Measurements from ENCODE around the gene JPH3.

The JPH3 gene

GRCh38 chr16:87681981-87682570 lies 79.8 kb downstream of the JPH3 start:
- DNase-seq (ENCODE audit: low spot score) = no peak

DNA sequence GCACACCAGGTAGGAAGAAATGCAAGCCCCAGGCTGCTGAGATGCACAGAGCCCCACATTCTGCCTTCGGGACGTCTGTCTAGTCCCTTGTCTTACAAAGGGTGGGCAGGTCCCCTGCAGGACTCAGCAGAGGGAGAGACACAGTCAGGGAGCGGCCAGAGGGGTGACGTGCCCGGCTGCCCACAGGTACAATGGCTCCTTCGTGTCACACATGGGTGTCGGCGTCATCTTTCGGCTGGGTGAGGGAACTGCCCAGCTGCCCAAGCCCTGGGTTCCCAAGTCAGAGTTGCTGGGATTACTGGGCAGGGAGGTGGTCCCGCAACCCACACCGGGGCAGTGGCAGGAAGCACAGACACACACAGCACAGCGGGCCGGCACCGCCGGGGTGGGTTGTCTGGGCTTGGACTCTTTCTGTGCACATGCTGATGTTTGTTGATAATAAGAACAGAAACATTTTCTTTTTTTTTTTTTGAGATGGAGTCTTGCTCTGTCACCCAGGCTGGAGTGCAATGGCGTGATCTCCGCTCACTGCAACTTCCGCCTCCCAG lies 80.6 kb downstream of the JPH3 start:
- DNase-seq (ENCODE audit: low spot score) = no peak

GRCh38 chr16:87684106-87684677 lies 81.9 kb downstream of the JPH3 start:
- no peak for DNase-seq (ENCODE audit: low spot score)

DNA sequence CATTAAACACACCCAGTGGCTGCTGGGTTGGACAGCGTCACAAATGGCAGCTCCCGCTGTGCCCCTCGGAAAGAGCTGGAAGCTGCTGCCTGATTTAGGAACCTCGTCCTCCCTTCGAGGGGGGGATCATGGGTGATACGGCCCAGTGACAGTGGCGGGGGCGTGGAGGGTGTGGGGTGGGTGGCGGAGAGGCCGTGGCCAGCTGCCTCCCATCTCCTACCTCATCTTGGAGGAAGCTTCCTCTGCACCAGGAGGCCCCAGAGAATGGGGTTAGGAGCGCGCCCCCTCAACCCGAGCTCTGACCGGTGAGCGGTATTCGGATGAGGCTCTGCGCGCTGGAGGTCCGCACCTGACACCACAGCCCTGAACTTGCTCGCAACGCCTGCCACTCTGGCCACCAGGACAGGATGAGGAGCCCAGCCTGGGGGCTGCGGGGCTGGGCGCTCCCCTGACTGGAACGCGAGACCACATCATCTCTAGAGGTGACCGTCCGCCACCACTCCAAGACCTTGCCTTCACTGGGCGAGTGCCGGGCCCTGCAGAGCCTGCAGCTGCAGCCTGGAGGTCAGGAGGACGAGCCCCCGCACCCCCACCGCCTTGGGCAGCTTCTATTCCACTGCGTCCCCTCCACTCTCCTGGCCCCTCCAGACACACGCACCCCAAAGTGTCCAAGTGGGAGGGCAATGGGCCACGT lies 82.5 kb downstream of the JPH3 start:
- DNase-seq (ENCODE audit: low spot score) = no peak

DNA sequence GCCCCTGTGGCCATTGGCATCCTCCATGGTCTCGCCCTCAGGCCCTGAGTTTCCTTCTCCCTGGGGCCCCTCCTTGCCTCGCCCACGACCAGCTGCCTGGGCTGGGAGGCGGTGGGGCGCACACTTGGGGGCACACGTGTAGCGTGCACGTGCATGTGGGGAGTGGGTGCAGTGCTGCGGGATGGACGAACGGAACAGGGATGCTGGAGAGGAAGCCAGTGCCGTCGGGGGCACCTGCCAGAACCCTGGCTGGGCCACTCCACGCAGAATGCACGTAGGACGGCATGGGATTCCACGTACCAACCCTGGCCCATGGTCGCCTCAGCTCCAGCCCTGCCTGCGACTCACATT lies 83.1 kb downstream of the JPH3 start:
- no peak for DNase-seq (ENCODE audit: low spot score)

DNA sequence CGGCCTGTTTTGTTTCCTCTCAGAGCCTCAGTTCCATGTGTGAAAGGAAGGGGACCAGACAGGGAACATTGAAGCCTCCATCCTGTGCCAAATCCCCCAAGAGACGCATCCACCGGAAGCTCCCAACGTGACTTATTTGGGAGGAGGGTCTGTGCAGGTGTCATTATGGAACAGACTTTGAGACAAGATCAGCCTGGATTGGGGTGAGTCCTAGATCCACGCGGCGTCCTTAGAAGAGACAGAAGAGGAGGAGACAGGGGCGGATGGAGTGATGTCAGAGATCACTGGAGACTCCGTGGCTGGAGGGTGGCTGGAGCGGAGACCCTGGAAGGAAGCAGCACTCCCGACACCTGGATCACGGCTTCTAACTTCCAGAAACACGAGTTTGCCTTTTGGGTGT lies 83.5 kb downstream of the JPH3 start:
- no peak for DNase-seq (ENCODE audit: low spot score)

GRCh38 chr16:87686697-87687096 lies 84.4 kb downstream of the JPH3 start:
- DNase-seq (ENCODE audit: low spot score) = no peak

- no peak for DNase-seq (ENCODE audit: low spot score)
Measured at GRCh38 chr16:87687126-87687910, 85.0 kb downstream of the JPH3 start.

DNA sequence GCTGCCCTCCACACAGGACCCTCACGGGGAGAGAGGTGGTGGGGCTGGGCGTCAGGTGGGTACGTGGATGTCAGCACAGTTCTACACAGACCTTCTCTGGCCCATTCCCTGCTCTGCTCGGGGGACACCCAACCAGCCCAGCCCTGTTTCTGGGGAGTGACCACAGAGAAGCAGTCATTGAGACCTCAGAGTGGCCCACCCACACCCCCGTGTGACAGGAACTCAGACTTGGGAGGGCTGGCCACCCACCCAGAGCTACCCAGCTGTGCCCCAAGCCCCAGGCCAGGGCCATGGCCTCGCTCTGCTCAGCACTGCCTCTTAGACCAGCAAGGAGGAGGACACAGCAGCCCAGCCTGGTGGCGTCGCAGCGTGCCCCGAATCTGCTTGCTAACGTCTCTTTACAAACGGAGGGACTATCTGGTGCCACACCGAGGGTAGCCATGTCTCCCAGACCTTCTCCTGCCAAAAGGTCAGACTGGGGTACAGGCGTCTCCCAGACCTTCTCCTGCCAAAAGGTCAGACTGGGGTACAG lies 85.8 kb downstream of the JPH3 start:
- no peak for DNase-seq (ENCODE audit: low spot score)

DNA sequence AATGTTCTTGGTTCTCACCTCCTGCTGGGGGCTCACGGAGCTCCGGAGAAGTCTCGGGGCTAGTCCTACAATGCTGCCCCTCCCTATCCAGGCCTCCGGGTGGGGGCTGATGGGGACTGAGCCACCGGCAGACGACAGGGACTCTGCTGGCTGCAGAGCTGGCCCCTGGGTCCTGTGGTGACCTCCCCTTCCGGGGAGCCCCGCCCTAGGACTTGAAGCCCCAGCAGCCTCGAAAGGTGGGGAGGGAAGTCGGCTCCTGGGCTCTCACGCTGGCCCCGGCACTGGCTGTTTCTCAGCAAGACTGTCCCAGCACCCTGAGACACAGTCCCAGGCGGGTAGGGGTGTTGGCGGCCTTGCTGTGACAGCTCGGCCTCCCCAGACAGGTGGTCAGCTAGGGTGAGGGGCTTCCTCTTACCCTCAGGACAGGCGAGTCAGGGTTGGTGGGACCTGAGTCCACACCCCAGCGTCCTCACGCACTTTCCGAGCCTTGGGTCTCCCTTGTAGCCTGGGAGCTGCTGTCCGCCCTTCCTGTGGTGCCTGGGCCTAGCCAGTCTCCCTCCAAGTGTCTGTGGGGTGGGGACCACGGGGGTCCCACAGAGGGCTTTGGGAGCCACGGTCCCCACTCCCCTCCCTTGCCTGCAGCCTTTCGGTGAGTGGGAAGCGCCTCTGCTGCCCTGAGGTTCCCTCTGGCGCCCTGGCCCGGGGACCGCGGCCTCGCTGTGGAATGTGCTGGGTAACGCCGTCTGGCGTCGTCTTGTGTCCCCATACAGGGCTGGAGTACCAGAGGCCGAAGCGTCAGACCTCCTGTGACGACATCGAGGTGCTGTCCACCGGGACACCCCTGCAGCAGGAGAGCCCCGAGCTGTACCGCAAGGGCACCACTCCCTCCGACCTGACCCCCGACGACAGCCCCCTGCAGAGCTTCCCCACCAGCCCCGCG lies 86.8 kb downstream of the JPH3 start:
- DNase-seq (ENCODE audit: low spot score) = no peak

DNA sequence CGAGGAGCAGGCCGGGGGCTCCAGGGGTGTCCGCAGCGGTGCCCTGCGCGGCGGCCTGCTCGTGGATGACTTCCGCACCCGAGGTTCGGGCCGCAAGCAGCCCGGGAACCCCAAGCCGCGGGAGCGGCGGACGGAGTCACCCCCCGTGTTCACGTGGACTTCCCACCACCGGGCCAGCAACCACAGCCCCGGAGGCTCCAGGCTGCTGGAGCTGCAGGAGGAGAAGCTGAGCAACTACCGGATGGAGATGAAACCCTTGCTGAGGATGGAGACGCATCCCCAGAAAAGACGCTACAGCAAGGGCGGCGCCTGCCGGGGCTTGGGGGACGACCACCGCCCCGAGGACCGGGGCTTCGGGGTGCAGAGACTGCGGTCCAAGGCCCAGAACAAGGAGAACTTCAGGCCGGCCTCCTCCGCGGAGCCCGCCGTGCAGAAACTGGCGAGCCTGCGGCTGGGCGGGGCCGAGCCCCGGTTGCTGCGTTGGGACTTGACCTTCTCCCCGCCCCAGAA lies 87.7 kb downstream of the JPH3 start:
- no peak for DNase-seq (ENCODE audit: low spot score)

GRCh38 chr16:87690911-87691685 lies 88.8 kb downstream of the JPH3 start:
- DNase-seq (ENCODE audit: low spot score) = no peak

DNA sequence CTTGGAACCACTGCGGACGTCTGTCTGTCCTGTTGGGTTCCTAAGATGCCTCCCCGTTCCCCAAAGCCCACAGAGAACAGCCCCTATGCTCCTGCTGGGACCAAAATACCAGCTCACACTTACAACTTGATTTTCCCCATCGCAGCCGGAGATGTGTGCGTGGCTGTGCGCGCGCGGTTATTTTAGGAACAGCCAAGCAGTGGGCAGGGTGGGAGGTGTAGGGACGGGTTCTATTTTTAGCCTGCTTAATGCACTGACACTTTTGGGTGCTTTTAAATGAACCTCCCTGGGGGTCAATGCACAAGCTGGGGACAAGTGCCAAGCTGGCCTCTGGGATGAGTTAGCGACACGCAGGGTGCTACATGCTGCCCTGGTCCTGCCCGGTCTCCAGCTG lies 89.4 kb downstream of the JPH3 start:
- no peak for DNase-seq (ENCODE audit: low spot score)

DNA sequence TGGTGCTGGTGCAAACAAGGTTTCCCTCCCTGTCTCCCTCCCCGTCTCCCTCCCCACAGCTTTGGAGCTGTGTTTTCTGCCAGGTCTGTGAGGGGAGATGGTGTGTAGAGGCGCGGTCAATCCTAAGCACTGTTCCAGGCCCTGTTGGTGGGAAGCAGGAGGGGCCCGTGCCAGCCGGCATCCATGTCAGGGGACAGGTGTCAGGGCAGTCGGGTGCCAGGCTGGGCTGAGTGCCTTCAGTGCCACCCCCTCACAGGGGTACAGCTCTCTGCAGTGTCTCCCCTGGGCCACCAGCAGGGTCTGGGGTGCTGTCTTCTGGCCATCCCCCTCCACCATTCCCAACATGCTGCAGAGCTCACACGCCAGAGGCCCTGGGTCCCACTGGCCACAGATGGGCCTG lies 89.9 kb downstream of the JPH3 start:
- DNase-seq (ENCODE audit: low spot score) = no peak

DNA sequence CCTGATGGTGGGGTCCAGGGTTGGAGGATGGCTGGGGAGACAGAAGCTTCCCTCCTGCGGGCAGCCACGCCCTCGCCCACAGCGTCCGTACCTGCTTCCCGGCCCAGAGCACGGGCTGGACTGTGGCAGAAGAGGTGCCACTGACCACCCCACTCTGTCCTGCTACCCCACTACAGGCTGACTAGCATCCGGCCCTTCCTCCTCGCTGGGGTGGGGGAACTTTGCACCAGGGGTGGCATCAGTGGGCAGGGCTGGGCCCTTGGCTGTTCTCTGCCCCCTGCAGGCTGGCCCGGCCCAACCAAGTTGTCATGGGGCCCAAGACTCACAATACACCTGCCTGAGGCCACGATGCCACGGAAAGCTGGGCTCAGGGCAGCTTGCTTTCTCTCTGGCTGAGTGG lies 90.4 kb downstream of the JPH3 start:
- DNase-seq (ENCODE audit: low spot score) = no peak

DNA sequence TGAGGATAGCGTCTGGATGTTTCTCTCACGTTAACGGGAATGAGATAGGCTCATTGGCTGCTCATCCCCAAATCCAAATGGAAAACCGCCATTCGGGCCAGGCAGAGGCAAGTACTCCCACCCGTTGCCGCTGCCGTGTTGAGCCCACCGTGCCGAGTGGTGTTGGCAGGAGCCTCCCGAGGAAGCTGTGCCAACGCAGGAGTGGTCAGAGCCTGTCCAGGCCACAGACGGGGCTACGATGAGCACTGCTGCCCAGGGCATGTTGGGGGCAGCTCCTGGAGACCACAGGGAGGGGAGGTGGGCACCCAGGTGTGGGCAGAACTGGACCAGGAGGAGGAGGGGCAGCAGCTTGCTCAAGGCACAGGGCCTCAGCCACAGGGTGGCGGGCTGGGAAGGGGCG lies 91.5 kb downstream of the JPH3 start:
- no peak for DNase-seq (ENCODE audit: low spot score)

DNA sequence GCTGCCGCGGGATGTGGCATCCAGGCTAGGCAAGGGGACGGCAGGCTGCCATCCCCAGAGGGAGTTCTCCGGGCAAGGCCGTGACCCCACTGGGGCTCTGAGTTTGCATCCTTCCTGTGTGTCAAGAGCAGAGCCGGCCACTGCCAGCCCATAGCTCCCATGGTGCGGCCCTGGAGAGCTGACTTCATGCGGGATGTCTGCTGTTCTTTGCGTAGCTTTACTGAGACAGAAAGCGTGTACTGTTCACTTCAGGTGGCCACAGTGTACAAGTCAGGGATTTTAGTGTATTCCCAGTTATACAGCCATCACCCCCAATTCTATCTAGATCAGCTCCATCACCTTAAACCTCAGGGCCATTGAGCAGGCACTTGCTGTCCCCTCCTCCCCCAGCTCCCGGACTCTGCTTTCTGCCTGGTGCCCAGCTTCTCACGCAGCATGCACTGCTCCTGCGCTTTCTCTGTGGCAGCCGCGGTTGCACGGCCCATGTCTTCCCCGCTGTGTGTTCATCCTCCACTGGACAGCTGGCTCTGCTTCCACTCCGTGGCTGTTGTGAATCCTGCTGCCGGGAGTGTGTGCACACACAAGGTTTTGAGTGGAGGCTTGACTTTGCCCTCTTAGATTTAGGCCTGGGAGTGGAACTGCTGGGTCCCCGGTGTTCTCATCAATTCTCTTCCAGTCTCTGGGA lies 92.3 kb downstream of the JPH3 start:
- DNase-seq (ENCODE audit: low spot score) = no peak

DNA sequence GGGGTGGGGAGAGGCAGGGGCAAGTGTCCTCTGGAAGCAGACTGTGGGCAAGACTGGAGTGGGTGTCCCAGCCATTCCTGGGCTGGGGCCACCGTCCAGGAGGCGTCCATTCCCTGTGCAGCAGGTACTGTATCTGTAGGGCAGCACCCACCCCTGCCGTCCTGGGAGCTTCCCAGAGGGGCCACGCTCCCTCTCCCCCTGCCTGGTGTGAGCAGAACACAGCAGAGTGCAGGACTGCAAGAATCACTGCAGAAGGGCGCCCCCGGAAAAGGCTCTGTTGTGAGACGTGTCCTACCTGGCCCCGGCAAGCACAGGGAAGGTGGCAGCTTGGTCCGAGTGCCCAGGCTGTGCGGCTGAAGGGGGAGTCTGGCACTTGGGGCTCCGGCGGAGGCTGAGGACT lies 93.2 kb downstream of the JPH3 start:
- no peak for DNase-seq (ENCODE audit: low spot score)

GRCh38 chr16:87696726-87697125 lies 94.4 kb downstream of the JPH3 start:
- no peak for DNase-seq (ENCODE audit: low spot score)

- no peak for DNase-seq (ENCODE audit: low spot score)
Measured at GRCh38 chr16:87697256-87697655, 94.9 kb downstream of the JPH3 start.

Data from COLO829 (cell line).